ENCODE measurements around the gene ADAM8. TPM values are rescaled to one million over a fixed set of nuclear protein-coding genes. Genes with fewer than 3 reads are reported as not detected.
"Not testable (repeated sequence)": the region's sequence is repeated elsewhere in the genome, so short reads cannot be mapped to it uniquely, and the experiment has no call there.

ADAM8 gene
- total RNA-seq, 1 donor from 2014 or later, result 123 TPM

DNA sequence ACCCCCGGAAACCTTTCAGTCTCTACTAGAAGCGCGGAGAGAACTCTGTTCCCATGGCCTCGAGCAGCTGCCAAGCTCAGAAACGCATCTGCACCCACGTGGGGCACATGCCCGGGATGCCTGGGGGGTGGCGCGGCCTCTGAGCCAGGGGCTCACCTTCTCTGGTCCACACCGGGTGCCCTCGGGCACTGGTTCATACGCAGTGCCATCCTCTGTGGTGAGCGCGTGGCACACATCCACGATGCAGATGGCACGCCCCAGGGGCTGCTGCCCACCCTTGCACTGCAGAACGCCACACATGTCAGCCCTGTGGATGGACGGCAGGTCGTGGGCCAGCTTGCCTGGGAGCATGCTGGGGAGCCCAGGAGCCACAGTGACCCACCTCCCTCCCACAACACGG, 6.5 kb downstream of the ADAM8 start:
- DNase-seq (ENCODE audit: low read depth), result no peak
- no peaks in the 10 kb centered on the region for H3K36me3 ChIP-seq (ENCODE audit: control insufficient read depth, insufficient read depth, low read length)
- TF ChIP-seq CTCF (IDR thresholded peaks at IDR 0.05; ENCODE audit: insufficient read depth, low read length, poor library complexity, severe bottlenecking), result no peak
- H3K4me3 ChIP-seq (ENCODE audit: low read depth, low read length), result no peak overlapping the region
- H3K27me3 ChIP-seq (ENCODE audit: control insufficient read depth, insufficient read depth, low read length), result peaks cover 2% of the 10 kb centered on the region

GRCh38 chr10:133269367-133269766, 7.3 kb downstream of the ADAM8 start:
- Histone ChIP-seq H3K36me3 (ENCODE audit: control insufficient read depth, insufficient read depth, low read length) (no peaks in the 10 kb centered on the region), H3K27me3 (ENCODE audit: control insufficient read depth, insufficient read depth, low read length) (no peaks in the 10 kb centered on the region), H3K4me3 (ENCODE audit: low read depth, low read length) (no peak overlapping the region)
- no peak for TF ChIP-seq CTCF (IDR thresholded peaks at IDR 0.05; ENCODE audit: insufficient read depth, low read length, poor library complexity, severe bottlenecking)
- DNase-seq (ENCODE audit: low read depth), result no peak

GRCh38 chr10:133268532-133268931, 8.1 kb downstream of the ADAM8 start:
- Histone ChIP-seq H3K36me3 (ENCODE audit: control insufficient read depth, insufficient read depth, low read length) (no peaks in the 10 kb centered on the region), H3K27me3 (ENCODE audit: control insufficient read depth, insufficient read depth, low read length) (no peaks in the 10 kb centered on the region), H3K4me3 (ENCODE audit: low read depth, low read length) (no peak overlapping the region)
- no peak for TF ChIP-seq CTCF (IDR thresholded peaks at IDR 0.05; ENCODE audit: insufficient read depth, low read length, poor library complexity, severe bottlenecking)
- no peak for DNase-seq (ENCODE audit: low read depth)

DNA sequence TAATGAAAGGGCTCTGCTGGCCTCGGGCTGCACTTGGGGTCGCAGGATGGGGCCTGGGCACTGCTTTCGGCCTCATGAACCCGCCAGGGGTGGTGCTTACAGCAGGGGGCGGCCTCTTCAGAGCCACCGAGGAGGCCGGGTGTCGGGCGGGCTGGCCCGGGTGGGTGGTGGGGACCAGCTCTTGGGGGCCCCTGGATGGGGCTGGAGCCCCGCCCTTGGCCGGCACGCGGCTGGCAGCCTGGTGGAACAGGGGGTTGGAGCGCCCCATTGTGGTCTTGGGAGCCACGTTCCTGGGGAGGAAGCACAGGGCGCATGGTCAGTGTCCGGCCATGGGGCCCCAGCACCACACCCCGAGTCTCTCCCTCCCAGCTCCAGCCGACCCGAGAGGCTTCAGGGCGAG, 8.8 kb downstream of the ADAM8 start:
- H3K4me3 ChIP-seq (ENCODE audit: low read depth, low read length), result no peak overlapping the region
- DNase-seq (ENCODE audit: low read depth), result no peak
- no peaks in the 10 kb centered on the region for H3K27me3 ChIP-seq (ENCODE audit: control insufficient read depth, insufficient read depth, low read length)
- TF ChIP-seq CTCF (IDR thresholded peaks at IDR 0.05; ENCODE audit: insufficient read depth, low read length, poor library complexity, severe bottlenecking), result no peak
- H3K36me3 ChIP-seq (ENCODE audit: control insufficient read depth, insufficient read depth, low read length), result no peaks in the 10 kb centered on the region

- H3K27me3 ChIP-seq (ENCODE audit: control insufficient read depth, insufficient read depth, low read length), result no peaks in the 10 kb centered on the region
- H3K36me3 ChIP-seq (ENCODE audit: control insufficient read depth, insufficient read depth, low read length), result no peaks in the 10 kb centered on the region
- H3K4me3 ChIP-seq (ENCODE audit: low read depth, low read length), result no peak overlapping the region
- TF ChIP-seq CTCF (IDR thresholded peaks at IDR 0.05; ENCODE audit: insufficient read depth, low read length, poor library complexity, severe bottlenecking), result no peak
- no peak for DNase-seq (ENCODE audit: low read depth)
Measured at GRCh38 chr10:133267293-133267692, 9.4 kb downstream of the ADAM8 start.

DNA sequence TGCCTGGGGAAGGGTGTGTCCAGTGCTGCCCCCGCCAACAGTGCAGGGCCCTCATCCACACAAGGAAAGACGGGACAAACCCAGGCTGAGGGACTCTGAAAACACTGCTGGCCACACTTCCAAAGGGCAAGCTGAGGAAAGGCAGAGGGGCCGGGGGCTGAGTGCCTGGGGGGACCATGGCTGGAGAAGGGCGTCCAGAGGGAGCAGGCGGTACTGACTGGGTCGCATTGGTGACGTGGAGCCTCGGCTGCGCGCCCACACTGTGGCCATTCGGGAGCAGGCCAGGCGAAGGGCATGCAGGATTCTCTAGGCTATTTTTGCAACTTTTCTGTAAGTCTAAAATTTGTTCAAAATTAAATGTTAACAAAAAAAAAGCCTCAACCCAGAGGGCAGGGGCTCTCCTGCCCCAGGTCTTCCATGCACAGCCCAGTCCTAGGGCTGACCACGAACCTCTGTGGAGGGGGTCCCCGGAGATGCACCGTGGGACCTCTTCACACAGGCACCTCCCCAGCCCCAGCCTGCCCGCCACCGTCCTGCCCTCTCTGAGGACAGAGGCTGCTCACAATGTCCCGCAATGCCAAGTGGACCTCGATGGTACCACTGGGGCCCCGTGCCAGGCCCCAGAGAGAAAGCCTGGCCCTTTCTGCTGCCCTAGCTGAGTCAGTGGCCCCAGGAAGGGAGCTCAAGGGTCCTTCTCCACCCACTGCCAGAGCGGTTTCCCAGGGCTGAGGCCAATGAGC, 10.4 kb downstream of the ADAM8 start:
- Histone ChIP-seq H3K27me3 (ENCODE audit: control insufficient read depth, insufficient read depth, low read length) (no peaks in the 10 kb centered on the region), H3K4me3 (ENCODE audit: low read depth, low read length) (no peak overlapping the region), H3K36me3 (ENCODE audit: control insufficient read depth, insufficient read depth, low read length) (no peaks in the 10 kb centered on the region)
- no peak for TF ChIP-seq CTCF (IDR thresholded peaks at IDR 0.05; ENCODE audit: insufficient read depth, low read length, poor library complexity, severe bottlenecking)
- no peak for DNase-seq (ENCODE audit: low read depth)

- H3K36me3 ChIP-seq (ENCODE audit: control insufficient read depth, insufficient read depth, low read length); H3K27me3 ChIP-seq (ENCODE audit: control insufficient read depth, insufficient read depth, low read length); DNase-seq (ENCODE audit: low read depth); H3K4me3 ChIP-seq (ENCODE audit: low read depth, low read length): not testable (repeated sequence)
Measured at GRCh38 chr10:133265052-133265451, 11.6 kb downstream of the ADAM8 start.

Data from kidney epithelial cell (primary cell).